Stimulated activated naive B cell treated with anti-CD40 and anti-IgM and Interleukin-4, amounts not matched to agents 10 μg/mL and 1 μg/mL and 100 μg/mL, for 72 hours (primary cell): ENCODE results near the gene TXNDC11.

ENCODE experiments used
- ATAC-seq, 2 donors: fragments of 150-1000 bp; cut with Tn5 transposase; replicated peaks; 2 replicates each; pipeline ENCODE4 v1.10.0; 2021; ENCODE audit warnings: moderate library complexity in 1 of 2
- DNase-seq: peaks from one replicate; pipeline ENCODE4 v3.0.0; 2021
- H3K27ac Mint-ChIP-seq: one replicate; pipeline ENCODE4 v1.8.0; 2022; ENCODE audit warnings: mild to moderate bottlenecking, mixed read lengths
- H3K27me3 Mint-ChIP-seq, 2 donors: one replicate each; pipeline ENCODE4 v1.8.0; 2022; ENCODE audit warnings: mixed read lengths in 2 of 2
- H3K36me3 Mint-ChIP-seq, 2 donors: one replicate each; pipeline ENCODE4 v1.8.0; 2022; ENCODE audit warnings: mixed read lengths in 2 of 2, mild to moderate bottlenecking in 1 of 2
- H3K4me1 Mint-ChIP-seq, 2 donors: one replicate each; pipeline ENCODE4 v1.8.0; 2022; ENCODE audit warnings: mixed read lengths in 2 of 2, mild to moderate bottlenecking in 1 of 2
- H3K4me3 Mint-ChIP-seq, 2 donors: one replicate each; pipeline ENCODE4 v1.8.0; 2022; ENCODE audit warnings: mild to moderate bottlenecking in 2 of 2, mixed read lengths in 2 of 2, moderate library complexity in 1 of 2
- H3K9me3 Mint-ChIP-seq, 2 donors: one replicate each; pipeline ENCODE4 v1.8.0; 2022; ENCODE audit warnings: mixed read lengths in 2 of 2, mild to moderate bottlenecking in 1 of 2

The TXNDC11 gene

GRCh38 chr16:11698271-11698689 is 44.4 kb downstream of the TXNDC11 start:
- Mint-ChIP-seq H3K27ac (no peak overlapping the region), H3K36me3 (peaks cover 54 to 66% of the 10 kb centered on the region in 2 donors), H3K4me1 (peaks cover 26 to 41% of the 10 kb centered on the region in 2 donors), H3K27me3 (no peaks in the 10 kb centered on the region), H3K4me3 (no peak overlapping the region), H3K9me3 (no peaks in the 10 kb centered on the region)
- ATAC-seq (peak; percentile 63 to 80), DNase-seq (no peak)

- no peak overlapping the region for H3K27ac Mint-ChIP-seq
Measured at GRCh38 chr16:11697319-11697718, 45.3 kb downstream of the TXNDC11 start.

GRCh38 chr16:11696266-11697012 is 46.2 kb downstream of the TXNDC11 start:
- Mint-ChIP-seq H3K36me3 (peaks cover 59 to 72% of the 10 kb centered on the region in 2 donors), H3K4me3 (no peak overlapping the region)
- ATAC-seq, result no peak

More at GRCh38 chr16:11697319-11697718, 45.3 kb downstream of the TXNDC11 start:
- no peak for DNase-seq
- Mint-ChIP-seq H3K36me3 (peaks cover 55 to 67% of the 10 kb centered on the region in 2 donors), H3K9me3 (no peaks in the 10 kb centered on the region), H3K4me3 (no peak overlapping the region), H3K4me1 (peaks cover 27 to 48% of the 10 kb centered on the region in 2 donors), H3K27me3 (no peaks in the 10 kb centered on the region)
- ATAC-seq, result no peak

GRCh38 chr16:11692651-11693050 is 50.0 kb downstream of the TXNDC11 start:
- Mint-ChIP-seq H3K4me1 (peaks cover 39 to 72% of the 10 kb centered on the region in 2 donors), H3K27ac (peak overlapping the region; percentile 40), H3K9me3 (peaks cover 1 to 3% of the 10 kb centered on the region in 2 donors), H3K36me3 (peaks cover 58 to 74% of the 10 kb centered on the region in 2 donors), H3K4me3 (no peak overlapping the region), H3K27me3 (no peaks in the 10 kb centered on the region)
- no peak for ATAC-seq
- DNase-seq, result no peak

More at GRCh38 chr16:11696266-11697012, 46.2 kb downstream of the TXNDC11 start:
- DNase-seq, result no peak
- Mint-ChIP-seq H3K4me1 (peaks cover 32 to 57% of the 10 kb centered on the region in 2 donors), H3K9me3 (no peaks in the 10 kb centered on the region), H3K27me3 (no peaks in the 10 kb centered on the region), H3K27ac (no peak overlapping the region)

GRCh38 chr16:11692171-11692570 is 50.5 kb downstream of the TXNDC11 start:
- DNase-seq (no peak), ATAC-seq (no peak)
- peak overlapping the region; percentile 40 for H3K27ac Mint-ChIP-seq
- no peaks in the 10 kb centered on the region for H3K27me3 Mint-ChIP-seq
- H3K4me3 Mint-ChIP-seq, result no peak overlapping the region
- peaks cover 61 to 74% of the 10 kb centered on the region in 2 donors for H3K36me3 Mint-ChIP-seq
- peaks cover 43 to 76% of the 10 kb centered on the region in 2 donors for H3K4me1 Mint-ChIP-seq
- peaks cover 1 to 3% of the 10 kb centered on the region in 2 donors for H3K9me3 Mint-ChIP-seq

- Mint-ChIP-seq H3K4me1 (peaks cover 42 to 73% of the 10 kb centered on the region in 2 donors), H3K27ac (peak overlapping the region; percentile 25), H3K27me3 (no peaks in the 10 kb centered on the region), H3K36me3 (peaks cover 61 to 74% of the 10 kb centered on the region in 2 donors), H3K9me3 (peaks cover 1 to 3% of the 10 kb centered on the region in 2 donors), H3K4me3 (no peak overlapping the region)
- ATAC-seq (no peak), DNase-seq (no peak)
Measured at GRCh38 chr16:11691771-11692170, 50.9 kb downstream of the TXNDC11 start.

- no peak for DNase-seq
- no peaks in the 10 kb centered on the region for H3K27me3 Mint-ChIP-seq
- peaks cover 1 to 3% of the 10 kb centered on the region in 2 donors for H3K9me3 Mint-ChIP-seq
- H3K4me3 Mint-ChIP-seq, result no peak overlapping the region
- no peak overlapping the region for H3K27ac Mint-ChIP-seq
- H3K4me1 Mint-ChIP-seq, result peaks cover 40 to 73% of the 10 kb centered on the region in 2 donors
- peaks cover 61 to 74% of the 10 kb centered on the region in 2 donors for H3K36me3 Mint-ChIP-seq
- ATAC-seq, result no peak
Measured at GRCh38 chr16:11691235-11691634, 51.4 kb downstream of the TXNDC11 start.

- Mint-ChIP-seq H3K9me3 (peaks cover 1 to 3% of the 10 kb centered on the region in 2 donors), H3K27me3 (no peaks in the 10 kb centered on the region), H3K4me3 (peak overlapping the region in 1 of 2 donors; percentile 41), H3K27ac (peak overlapping the region; percentile 82), H3K36me3 (peaks cover 60 to 70% of the 10 kb centered on the region in 2 donors), H3K4me1 (peaks cover 39 to 69% of the 10 kb centered on the region in 2 donors)
- ATAC-seq (peak; percentile 98 to 99), DNase-seq (peak; percentile 69)
Measured at GRCh38 chr16:11689031-11689840, 53.4 kb downstream of the TXNDC11 start.

- H3K36me3 Mint-ChIP-seq, result peaks cover 61 to 77% of the 10 kb centered on the region in 2 donors
- DNase-seq, result no peak
- H3K4me1 Mint-ChIP-seq, result peaks cover 44 to 76% of the 10 kb centered on the region in 2 donors
- H3K4me3 Mint-ChIP-seq, result no peak overlapping the region
- no peak overlapping the region for H3K27ac Mint-ChIP-seq
- ATAC-seq, result peak; percentile 11 to 38
- no peaks in the 10 kb centered on the region for H3K27me3 Mint-ChIP-seq
- peaks cover 1 to 3% of the 10 kb centered on the region in 2 donors for H3K9me3 Mint-ChIP-seq
Measured at GRCh38 chr16:11688520-11688886, 54.2 kb downstream of the TXNDC11 start.

GRCh38 chr16:11687601-11688519 is 54.8 kb downstream of the TXNDC11 start:
- Mint-ChIP-seq H3K9me3 (peaks cover 1 to 3% of the 10 kb centered on the region in 2 donors), H3K36me3 (peaks cover 66 to 79% of the 10 kb centered on the region in 2 donors), H3K27me3 (no peaks in the 10 kb centered on the region), H3K4me3 (peak overlapping the region in 1 of 2 donors; percentile 41), H3K4me1 (peaks cover 48 to 81% of the 10 kb centered on the region in 2 donors), H3K27ac (no peak overlapping the region)
- no peak for DNase-seq
- no peak for ATAC-seq

GRCh38 chr16:11686713-11687380 is 55.8 kb downstream of the TXNDC11 start:
- H3K4me3 Mint-ChIP-seq, result no peak overlapping the region
- H3K4me1 Mint-ChIP-seq, result peaks cover 56 to 81% of the 10 kb centered on the region in 2 donors
- H3K27ac Mint-ChIP-seq, result peak overlapping the region; percentile 43

GRCh38 chr16:11685844-11686618 is 56.6 kb downstream of the TXNDC11 start:
- Mint-ChIP-seq H3K27ac (no peak overlapping the region), H3K27me3 (no peaks in the 10 kb centered on the region), H3K9me3 (peaks cover 1 to 3% of the 10 kb centered on the region in 2 donors), H3K4me3 (no peak overlapping the region), H3K4me1 (peaks cover 56 to 81% of the 10 kb centered on the region in 2 donors), H3K36me3 (peaks cover 57 to 74% of the 10 kb centered on the region in 2 donors)
- no peak for ATAC-seq
- no peak for DNase-seq

More at GRCh38 chr16:11686713-11687380, 55.8 kb downstream of the TXNDC11 start:
- peaks cover 59 to 74% of the 10 kb centered on the region in 2 donors for H3K36me3 Mint-ChIP-seq
- no peak for ATAC-seq
- peaks cover 1 to 3% of the 10 kb centered on the region in 2 donors for H3K9me3 Mint-ChIP-seq
- H3K27me3 Mint-ChIP-seq, result no peaks in the 10 kb centered on the region
- DNase-seq, result no peak
